Muscle of back (tissue), 11 donors: Measurements from ENCODE around the gene EPB41L2. TPM values are rescaled to one million over a fixed set of nuclear protein-coding genes. Genes with fewer than 3 reads are reported as not detected.
"Not testable (repeated sequence)": the region's sequence is repeated elsewhere in the genome, so short reads cannot be mapped to it uniquely, and the experiment has no call there.

ENCODE experiments used
- DNase-seq, 3 donors: peaks; one replicate each; pipeline versions ENCODE4 v3.0.0 to v3.0.0-alpha.2; 2013
- polyA plus RNA-seq, 10 donors: library from polyadenylated mRNA; unstranded; fragments of 120-200 nt; gene quantifications; one replicate each; pipeline ENCODE4 v1.2.1, GENCODE V29; 2013; ENCODE audit not compliant: insufficient read length in 10 of 10

EPB41L2 gene
- polyA plus RNA-seq, 10 donors = 143 to 283 (median 193) TPM

DNA sequence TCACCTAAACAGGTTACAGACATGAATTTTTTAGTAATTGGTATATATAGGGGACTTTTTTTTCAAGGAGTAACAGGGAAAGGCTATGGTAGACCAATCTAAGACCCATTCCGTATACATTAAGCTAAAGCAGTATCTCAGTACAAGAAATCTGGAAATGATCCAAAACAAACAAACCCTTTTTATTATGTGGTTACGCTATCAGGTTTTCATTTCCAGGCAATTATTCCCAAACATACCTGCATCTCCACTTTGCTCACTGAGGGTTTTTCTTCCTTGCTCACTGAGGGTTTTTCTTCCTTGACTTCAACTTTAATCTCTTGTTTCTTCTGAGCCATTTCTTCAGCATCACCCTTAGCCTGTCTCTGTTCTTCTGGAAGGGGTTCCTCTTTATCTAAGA lies 107.3 kb downstream of the EPB41L2 start:
- DNase-seq = no peak

DNA sequence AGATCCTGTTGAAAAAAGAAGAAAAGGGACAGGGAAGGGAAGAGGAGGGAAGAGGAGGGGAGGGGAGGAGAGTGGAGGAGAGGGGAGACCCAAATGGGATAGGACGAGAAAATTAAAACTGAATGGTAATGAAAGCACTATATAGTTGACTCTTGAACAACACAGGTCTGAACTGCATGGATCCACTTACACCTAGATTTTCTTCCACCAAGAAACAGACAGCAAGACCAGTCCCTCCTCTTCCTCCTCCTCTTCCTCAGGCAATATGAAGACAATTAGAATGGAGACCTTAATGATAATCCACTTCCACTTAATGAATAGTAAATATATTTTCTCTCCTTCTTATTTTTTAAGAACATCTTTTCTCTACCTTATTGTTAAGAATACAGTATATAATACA lies 113.5 kb downstream of the EPB41L2 start:
- DNase-seq = no peak

DNA sequence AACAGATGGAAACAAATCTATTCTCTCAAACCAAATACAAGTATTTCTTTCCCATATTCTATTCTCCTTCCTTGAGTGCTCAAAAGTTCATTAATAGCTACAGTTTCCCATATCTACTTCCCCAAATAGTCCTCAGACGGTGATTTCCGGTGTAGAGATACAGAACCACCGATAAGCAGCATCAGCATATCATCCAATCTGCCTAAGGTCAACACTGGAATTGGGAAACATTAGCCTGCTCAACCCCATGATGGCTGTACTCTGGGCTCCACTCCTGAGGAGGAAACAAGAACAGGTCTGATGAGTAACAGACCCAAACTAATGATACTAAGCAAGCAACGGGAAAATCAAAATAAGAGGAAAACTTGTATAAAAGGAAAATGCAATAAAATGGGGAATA lies 115.6 kb downstream of the EPB41L2 start:
- no peak for DNase-seq

DNA sequence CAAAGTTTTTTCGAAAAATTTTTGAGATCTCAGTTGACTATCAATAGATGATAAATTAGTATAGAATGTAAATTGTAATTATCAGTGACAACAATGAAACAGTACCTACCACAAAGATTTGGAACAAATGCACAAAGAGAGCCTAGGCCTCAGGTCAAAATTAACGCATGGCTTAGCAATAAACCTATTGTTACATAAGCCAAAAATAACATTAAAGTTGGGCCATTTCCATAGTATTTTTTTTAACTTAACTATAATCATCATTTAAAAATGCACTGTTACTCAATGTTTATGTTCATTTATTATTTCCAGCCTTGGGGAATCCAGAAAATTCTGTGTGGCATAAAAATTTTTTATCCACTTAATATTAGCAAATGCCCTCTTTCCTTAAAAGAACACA lies 117.0 kb downstream of the EPB41L2 start:
- no peak for DNase-seq

DNA sequence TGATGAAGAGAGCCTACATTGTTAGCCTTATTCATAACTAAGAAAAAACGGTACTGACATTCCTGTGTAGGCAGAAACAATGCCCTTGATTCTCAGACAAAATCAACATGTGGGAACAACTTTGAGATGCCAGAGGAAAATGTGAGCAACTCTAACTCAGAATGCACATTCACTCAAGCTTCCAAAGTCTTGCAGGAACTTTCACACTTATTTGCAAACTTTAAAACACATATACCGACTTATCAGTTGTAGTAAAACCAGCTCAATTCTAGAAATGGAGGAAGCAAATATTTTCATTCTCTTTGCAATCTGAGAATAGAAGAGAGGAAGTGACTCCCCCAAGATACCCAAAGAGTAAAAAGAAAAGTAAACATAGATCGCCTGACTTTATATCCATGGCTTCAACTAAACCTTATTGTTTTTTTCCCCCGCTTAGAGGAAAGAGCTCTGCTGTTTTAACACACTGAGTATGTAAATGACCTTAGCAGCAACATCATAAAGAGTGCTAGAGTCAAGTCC lies 117.6 kb downstream of the EPB41L2 start:
- no peak for DNase-seq

DNA sequence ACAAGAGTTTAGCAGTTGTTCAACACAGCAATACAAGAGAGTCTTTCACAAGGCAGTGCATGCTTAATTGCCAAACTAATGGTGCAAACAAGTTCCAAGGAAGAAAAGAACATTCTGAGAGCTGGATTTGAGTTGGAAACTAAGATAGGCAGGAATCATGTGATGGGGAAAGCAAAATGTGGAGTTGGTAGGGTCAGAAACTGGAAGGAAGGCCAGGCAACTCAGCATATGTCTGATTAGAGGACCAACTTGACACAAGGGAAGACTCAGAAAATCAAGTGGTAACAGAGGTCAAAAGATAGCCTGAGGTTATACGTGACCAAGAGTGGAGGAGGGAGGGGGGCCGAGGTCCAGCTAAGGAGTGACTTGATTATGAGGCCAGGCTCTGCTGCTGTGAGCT lies 118.6 kb downstream of the EPB41L2 start:
- DNase-seq = no peak

DNA sequence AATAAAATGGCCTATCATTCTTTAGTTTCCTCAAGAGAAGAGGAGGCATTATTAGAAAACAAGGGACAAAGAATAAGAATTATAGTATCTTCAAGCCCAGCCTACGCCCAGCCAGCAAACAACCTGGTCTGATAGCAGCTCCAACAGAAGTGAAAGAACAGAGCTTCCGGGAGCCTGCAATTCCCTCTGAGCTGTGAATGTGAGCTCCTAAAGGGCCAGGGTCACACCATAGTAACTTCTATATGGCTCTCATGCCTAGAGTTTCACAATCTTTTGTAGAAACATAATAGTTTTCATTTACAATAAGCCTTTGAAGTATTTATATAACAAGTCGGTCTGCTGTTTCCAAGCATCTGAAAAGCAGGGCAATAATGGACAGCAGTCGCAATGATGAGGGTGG lies 119.3 kb downstream of the EPB41L2 start:
- no peak for DNase-seq

DNA sequence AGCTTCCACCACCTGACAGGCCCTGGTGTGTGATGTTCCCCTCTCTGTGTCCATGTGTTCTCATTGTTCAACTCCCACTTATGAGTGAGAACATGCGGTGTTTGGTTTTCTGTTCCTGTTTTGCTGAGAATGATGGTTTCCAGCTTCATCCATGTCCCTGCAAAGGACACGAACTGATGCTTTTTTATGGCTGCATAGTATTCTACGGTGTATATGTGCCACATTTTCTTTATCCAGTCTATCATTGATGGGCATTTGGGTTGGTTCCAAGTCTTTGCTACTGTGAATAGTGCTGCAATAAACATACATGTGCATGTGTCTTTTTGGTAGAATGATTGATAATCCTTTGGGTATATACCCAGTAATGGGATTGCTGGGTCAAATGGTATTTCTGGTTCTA lies 120.3 kb downstream of the EPB41L2 start:
- not testable (repeated sequence) for DNase-seq

DNA sequence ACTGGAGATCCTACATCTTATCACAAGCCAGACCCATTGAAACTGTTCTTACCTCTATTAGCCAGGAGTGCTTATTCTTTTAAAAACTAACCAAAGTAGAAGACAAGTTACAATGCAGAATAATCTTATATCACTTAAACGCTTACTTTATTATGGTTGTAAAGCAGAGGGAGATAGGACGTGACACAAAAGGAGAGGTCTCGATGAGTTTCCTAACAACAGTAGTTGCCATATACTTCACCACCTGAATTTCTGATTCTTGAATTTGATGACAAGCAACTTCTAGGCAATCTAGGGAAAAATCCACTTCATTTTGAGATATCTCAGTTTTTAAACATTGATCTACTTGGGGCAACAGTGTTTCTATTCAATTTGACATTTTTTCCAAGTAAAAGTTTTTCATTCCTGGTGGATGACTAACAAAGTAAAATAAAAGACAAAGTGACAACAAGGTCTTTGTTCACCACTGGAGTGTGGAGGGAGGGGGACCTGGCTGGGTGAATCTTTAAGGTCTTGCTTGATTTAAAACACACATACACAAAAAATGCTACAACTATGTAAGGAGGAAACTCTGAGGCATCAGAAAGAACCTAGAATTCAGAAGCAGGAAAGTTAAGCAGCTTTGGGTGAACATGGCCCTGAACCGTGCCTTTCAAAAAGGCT lies 125.0 kb downstream of the EPB41L2 start:
- no peak for DNase-seq

DNA sequence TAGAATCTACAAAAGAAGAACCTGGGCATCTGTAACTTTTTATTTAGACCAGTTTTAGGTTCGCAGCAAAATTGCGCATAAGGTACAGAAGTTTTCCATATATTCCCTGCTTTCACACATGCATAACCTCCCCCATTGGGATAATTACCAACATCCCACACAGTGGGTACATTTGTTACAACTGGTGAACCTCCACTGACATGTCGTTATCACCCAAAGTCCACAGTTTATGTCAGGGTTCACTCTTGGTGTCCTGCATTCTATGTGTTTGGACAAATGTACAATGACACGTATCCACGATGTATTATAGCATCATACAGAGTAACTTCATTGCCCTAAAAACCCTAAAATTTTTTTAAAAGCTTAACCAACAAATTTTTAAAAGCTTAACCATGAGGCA lies 126.1 kb downstream of the EPB41L2 start:
- DNase-seq = no peak

DNA sequence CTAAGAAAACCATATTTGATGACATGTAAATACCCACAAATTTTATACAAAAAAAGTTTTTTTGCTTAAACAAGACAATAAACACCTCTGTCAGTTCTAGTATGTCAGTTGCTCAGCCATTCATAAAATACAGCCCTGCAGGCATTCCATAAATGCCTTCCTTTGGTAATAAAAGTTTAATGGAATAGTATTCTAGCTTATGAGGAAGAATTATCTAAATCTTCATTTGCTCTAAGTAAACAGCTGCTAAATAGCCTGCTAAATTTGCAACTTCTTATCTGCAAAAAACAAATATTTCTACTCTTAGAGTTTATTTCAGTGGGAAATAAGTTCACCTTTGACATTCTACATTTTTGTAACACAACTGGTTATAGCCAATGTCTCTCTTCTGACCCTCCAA lies 127.1 kb downstream of the EPB41L2 start:
- no peak for DNase-seq

DNA sequence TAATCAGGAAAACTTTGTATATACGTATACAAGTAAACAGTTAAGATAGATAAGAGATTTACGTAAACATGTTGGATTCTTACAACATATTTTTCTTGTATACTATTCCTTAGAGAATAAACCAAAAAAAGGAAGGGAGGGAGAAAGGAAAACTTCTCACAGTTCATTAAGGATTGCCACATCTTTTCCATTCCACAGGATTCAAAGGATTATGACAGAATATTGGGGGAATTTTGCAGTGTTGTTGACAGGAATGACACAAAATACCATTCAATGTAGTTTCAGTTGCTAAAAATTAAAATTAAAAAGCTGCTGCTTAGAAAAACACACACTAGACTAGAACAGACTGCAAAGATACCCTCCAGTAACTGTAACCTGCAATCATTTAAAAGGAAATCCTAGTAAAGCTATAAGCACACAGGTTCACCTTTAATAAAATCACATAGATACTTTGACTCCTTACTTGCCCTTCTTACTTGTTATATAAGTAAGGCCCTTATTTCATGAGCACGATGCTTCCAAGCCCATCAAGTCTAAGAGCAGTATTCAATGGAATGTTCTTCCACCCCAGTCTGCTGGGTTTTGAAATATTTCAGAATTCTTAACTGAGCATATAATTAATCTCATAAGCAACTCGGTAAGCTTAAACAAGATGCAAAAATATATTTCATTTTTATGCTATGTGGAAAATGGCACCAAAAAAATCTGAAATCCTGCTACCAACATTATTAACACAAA lies 128.0 kb downstream of the EPB41L2 start:
- DNase-seq = peak in 1 of 3 donors; percentile 25

DNA sequence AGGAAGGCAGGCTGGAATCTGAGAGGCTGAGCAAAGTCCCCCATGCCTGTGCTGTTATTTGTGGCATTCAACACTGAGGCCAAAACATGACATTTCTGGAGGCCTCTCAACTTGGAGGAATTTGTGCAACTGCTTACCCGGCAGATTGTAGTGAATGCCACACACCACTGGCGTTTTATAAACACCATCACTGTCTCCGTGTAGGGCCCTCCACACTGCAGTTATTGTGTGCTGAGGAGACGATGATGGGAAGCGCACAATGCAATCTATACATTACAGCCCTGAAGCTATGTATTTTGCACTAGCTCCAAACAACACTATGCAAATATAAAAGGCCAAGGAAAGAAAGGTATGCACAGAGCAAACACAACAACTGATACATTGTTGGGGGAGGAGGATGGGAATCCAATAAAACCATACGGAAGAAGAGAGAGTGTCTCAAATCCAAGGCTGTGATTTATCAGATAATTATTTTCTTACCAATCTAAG lies 129.3 kb downstream of the EPB41L2 start:
- DNase-seq = peak; percentile 40 to 69 (median 54)

DNA sequence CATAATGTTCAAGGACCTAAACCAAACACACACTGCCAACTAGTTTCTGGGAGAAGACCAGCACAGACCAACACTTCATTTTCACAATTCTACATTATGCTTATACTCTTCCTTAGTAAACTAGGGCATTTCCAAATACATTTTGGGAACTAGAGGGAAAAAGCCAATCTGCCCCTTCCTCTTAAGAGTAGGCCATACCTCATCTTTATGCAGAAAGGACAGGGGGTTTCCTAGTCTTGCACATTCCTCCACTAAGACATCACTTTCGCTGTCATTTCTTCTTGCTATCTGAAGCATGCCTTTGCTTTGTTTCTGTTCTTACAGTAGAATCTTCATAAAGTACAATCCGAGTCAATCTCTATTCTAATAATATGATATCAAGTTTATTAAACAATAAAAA lies 130.1 kb downstream of the EPB41L2 start:
- no peak for DNase-seq

DNA sequence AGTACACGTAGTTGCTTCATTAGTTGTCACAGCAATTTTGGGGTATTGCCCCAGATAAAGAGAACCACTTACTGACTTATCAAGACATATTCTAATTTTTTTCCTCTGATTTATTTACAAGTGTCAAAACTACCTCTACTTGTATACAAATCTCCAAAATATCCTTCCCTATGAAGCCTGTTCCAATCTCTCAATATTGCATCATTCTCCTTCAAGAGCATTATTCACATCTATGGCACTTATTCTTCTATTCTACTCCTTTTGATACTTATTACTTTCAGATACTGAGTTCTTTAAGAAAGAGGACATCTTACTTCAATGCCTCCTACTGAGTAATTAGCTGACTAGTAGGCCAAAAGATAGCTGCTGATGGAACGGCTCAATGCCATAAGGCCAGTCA lies 130.6 kb downstream of the EPB41L2 start:
- no peak for DNase-seq

DNA sequence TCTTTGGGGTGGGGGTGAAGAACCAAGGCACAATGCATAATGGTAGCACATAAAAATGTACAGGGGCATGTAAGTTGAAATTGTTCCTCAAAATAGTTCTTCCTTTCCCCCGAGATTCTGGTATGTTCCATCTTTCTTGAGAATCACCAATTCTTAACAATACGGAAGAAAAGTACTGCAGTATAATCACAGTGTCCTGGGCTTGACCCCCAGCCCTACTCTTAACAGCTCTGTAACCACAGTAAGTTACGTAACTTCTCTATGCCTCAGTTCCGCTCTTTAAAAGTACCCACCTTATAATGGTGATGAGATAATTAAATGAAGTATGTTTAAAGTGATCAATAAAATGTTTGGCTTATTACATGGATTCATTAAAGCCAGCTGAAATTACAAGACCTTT lies 131.4 kb downstream of the EPB41L2 start:
- DNase-seq = no peak

DNA sequence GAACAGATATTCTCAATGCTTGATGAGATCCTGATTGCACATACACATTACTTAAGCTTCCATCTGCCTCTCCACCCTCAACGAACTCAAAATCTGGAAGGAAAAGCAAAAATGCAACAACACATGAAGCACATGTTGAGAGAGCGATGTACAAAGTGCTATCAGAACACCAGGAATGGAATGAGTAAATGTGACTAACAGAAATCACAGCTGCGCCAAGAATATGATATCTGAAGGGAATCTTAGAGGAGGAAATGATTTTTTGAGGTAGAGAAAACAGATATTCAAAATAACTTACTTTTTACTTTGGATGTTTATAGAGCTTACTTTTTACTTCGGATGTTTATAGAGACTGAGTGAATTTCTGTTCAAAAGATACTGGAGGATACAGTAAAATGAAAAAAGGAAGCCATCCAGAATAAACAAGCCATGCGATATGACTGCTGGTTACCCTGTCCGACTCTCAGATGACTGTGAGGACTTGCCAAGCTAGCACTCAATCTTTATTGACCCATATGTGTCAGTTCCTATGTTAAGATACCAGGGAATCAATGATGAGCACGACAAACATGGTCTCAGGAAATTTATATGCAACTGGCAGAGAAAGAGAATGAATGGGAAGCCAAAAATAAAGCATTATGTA lies 133.9 kb downstream of the EPB41L2 start:
- DNase-seq = peak in 2 of 3 donors; percentile 49 to 50

DNA sequence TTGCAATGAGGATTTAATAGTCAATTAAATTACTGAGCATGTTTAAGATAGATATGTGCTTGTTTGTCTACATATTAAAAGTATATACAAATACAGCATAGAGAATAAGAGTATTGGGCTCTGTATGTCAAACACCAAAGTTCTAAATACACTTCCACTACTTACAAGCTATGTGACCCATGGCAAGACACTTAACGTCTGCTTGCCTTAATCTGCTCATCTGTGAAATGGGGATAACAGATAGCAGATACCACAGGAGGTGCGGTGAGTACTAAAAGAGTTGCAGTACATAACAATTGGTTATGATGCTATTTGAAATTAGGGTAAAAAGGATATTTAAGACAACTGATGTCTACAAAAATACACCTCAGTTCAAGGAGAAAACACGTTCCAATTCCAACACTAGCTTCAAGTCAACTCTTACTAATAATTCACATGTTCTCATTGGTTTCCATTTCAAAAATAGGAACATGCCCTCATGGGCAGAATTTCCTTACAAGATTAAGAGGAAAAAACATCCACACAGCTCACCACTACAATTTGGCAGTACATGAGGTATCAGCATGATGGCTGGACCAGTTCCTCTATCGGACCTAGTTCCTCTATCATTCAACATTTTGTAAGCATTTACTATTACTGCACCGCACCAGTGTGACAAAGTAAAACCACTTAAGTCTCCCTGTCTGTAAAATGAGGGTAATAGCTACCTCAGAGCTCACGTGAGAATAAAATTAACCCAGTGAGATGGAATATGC lies 134.7 kb downstream of the EPB41L2 start:
- peak in 1 of 3 donors; percentile 31 for DNase-seq

DNA sequence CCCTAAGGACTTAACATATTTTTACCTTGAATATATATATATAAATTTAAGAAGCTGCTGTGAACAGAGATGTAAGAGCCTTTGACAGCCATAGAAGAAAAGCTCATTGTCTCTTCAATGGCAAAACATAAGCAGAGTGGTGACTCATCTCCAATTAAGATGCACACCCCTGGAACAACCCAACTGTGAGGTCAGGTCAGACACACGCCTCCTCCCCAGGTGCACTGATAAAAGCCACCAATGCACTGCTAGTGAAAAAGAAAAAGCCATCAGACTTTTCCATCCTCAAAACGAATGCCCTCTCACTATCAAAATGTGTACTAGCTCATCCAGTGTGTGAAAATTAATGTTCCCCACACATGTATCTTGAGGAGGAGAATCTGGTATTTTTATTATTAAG lies 135.7 kb downstream of the EPB41L2 start:
- DNase-seq = no peak

DNA sequence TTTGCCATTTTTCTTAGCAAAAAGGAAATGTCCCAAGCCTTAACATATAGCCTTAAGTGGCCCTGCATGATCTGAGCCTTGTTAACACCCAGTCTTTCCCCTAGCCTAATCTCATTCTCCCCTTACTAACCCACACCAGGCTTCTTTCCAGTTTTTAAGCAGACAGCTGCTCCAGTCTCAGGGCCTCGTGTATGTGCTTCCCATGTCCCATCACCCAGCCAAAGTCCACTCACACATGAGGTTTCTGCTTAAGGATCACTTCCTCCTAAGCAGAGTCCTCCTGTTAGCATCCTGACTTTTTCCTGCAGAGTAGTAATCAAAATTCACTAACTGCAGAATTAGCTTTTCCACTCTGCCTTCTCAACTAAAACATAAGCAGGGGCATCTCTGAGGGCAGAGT lies 139.7 kb downstream of the EPB41L2 start:
- no peak for DNase-seq

DNA sequence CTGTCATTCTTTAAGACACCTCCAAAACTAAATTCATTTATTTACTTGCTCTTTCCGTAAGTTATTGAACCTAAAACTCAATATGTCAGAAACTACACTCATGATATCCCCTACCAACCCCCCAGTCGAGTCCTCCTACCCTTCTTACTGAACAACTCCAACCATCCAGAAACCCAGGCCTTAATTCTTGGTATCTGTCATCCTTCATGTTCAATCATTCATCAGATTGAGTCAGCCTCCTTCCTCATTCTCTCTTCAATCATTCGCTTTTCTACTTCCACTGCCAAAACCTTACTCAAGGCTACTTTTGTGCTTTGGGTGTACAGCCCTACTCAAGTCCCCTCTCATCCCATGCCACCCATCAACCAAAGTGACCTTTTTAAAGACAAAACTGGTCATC lies 140.1 kb downstream of the EPB41L2 start:
- no peak for DNase-seq

DNA sequence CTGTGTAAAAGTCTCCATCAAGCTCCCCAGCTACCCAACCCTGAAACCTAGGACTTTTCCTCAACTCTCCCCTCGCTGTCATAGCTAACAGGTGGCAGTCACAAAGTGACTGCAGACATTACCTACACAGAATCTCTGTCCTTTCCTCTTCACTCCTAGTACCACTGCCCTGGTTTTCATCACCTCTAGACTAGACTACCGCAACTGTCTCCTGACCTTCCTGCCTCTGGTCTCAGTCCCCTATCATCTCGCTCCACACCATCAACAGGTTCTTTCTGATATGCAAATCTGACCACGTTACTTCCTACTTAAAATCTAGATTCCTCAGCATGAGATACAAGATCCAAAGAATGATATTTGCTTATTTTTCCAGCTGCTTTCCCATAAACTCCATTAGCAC lies 142.1 kb downstream of the EPB41L2 start:
- no peak for DNase-seq
